SW480 (cell line): ENCODE measurements around the gene CDH13.

ENCODE experiments used
- DNase-seq: peaks from one replicate; pipeline ENCODE4 v3.0.0-alpha.2; 2016; ENCODE audit warnings: low spot score

The CDH13 gene

GRCh38 chr16:83307594-83307992, 680.8 kb downstream of the CDH13 start:
- no peak for DNase-seq

- no peak for DNase-seq
Measured at GRCh38 chr16:83308414-83308813, 681.6 kb downstream of the CDH13 start.

GRCh38 chr16:83310816-83311215, 684.0 kb downstream of the CDH13 start:
- no peak for DNase-seq

GRCh38 chr16:83312015-83312717, 685.4 kb downstream of the CDH13 start:
- DNase-seq = no peak

- no peak for DNase-seq
Measured at GRCh38 chr16:83312718-83313245, 686.0 kb downstream of the CDH13 start.

- no peak for DNase-seq
Measured at GRCh38 chr16:83315271-83315670, 688.5 kb downstream of the CDH13 start.

- no peak for DNase-seq
Measured at GRCh38 chr16:83316458-83316857, 689.7 kb downstream of the CDH13 start.

GRCh38 chr16:83318390-83318789, 691.6 kb downstream of the CDH13 start:
- no peak for DNase-seq

GRCh38 chr16:83328936-83329335, 702.2 kb downstream of the CDH13 start:
- no peak for DNase-seq

GRCh38 chr16:83329441-83329840, 702.7 kb downstream of the CDH13 start:
- DNase-seq = no peak

GRCh38 chr16:83330251-83330650, 703.5 kb downstream of the CDH13 start:
- no peak for DNase-seq

GRCh38 chr16:83335076-83335475, 708.3 kb downstream of the CDH13 start:
- DNase-seq = no peak

- DNase-seq = no peak
Measured at GRCh38 chr16:83336603-83337002, 709.8 kb downstream of the CDH13 start.

GRCh38 chr16:83338138-83338537, 711.4 kb downstream of the CDH13 start:
- DNase-seq = no peak

- DNase-seq = no peak
Measured at GRCh38 chr16:83338941-83339340, 712.2 kb downstream of the CDH13 start.

GRCh38 chr16:83343935-83344366, 717.2 kb downstream of the CDH13 start:
- no peak for DNase-seq

GRCh38 chr16:83345846-83346640, 719.3 kb downstream of the CDH13 start:
- DNase-seq = no peak

GRCh38 chr16:83348991-83349390, 722.2 kb downstream of the CDH13 start:
- DNase-seq = no peak

GRCh38 chr16:83350481-83350880, 723.7 kb downstream of the CDH13 start:
- DNase-seq = no peak

GRCh38 chr16:83351846-83352245, 725.1 kb downstream of the CDH13 start:
- no peak for DNase-seq

- DNase-seq = no peak
Measured at GRCh38 chr16:83353241-83353640, 726.5 kb downstream of the CDH13 start.

GRCh38 chr16:83354015-83354414, 727.2 kb downstream of the CDH13 start:
- no peak for DNase-seq

- DNase-seq = no peak
Measured at GRCh38 chr16:83355570-83356218, 728.9 kb downstream of the CDH13 start.
